ENCODE results near the gene COL9A3.

The COL9A3 gene

DNA sequence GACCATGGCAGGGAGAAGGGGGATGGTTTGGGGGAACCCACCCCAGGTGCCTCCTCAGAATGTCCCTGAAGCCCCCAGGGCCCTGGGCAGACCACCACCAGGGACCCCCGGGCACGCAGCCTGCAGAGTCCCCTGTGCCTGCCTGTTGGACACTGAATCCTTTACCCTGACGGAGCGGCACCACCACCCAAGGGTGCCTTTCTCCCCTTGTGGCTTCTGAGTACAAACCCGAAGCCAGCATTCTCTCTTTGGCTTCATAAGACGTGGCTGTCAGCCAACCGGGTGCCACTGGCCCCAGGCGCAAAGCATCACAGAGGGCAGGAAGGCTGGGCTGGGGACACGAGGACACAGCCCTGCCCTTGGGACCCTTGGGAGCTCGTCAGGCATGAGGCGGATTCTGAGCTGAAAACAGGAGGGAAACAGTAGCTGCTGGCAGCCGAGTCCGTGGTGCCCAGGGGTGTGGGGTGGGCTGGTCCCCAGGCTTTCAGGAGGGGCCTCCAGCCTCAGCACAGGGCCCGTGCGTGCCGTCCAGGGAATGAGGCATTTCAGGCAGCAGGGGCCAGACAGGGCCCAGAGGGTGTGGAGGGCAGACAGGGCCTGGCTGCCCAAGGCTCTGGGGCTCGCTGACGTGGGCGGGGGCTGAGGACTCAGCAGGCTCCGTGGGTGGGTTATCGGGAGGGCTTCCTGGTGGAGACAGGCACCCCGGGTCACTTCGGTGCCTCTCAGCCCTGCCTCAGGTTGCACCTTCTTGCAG, 3.5 kb downstream of the COL9A3 start:
- no peak for DNase-seq
- in situ Hi-C loops (cut with MboI; ENCODE audit: low pct_unique_long_range_greater_than_20kb, low sequenced_read_pairs): no loop called here

DNA sequence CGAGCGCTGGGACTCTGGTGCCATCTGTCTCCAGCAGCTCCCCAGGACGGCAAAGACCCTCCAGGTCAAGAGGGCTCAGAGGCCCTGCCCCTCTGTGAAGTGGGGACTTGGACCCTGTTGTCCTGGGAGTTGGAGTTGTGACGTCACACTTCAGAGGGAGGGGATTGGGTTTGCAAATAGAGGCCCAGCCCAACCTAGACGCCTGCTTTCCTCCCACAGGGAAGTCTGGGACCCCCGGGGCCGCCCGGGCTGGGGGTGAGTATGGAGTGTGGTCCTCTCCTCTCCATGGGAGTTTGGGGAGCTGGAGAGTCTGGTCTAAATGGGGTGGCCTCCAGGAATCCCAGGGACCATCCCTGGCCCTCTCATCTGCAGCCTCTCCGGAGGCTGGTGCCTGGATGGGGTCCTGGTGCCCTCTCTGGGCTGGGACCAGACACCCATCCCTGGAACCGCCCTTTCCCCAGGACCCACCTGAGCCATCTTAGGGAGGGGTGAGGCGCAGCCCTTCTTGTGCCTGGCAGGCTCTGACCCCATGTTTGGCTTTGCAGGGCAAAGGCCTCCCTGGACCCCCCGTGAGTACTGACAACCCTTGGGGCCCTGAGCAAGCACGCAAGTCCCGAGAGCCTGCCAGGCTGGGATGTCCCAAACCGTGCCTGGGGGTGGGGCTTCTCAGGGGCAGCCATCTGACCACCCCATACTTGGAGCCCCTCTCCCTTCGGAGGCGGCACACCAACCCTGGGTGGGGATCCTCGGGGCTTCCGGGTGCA, 4.3 kb downstream of the COL9A3 start:
- no peak for DNase-seq
- in situ Hi-C loops (cut with MboI; ENCODE audit: low pct_unique_long_range_greater_than_20kb, low sequenced_read_pairs): no loop called here

DNA sequence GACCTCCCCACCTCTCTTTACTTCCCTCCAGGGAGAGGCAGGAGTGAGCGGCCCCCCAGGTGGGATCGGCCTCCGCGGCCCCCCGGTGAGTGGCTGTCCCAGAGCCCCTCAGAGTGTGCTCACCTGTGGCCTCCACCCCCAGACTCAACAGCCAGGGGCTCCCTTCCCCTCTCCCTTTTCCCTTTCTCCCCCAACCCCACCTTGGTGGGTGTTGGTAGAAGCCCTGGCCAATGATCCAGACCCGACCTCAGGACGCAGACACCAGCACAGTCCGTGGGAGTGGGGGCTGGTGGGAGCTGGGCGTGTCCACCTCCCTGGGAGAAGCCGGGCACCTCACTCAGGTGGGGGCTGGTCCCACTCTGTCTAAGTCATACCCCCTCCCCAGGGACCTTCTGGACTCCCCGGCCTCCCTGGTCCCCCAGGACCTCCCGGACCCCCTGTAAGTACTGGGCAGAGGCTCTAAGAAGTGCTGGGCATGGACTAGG, 4.9 kb downstream of the COL9A3 start:
- no peak for DNase-seq
- in situ Hi-C loops (cut with MboI; ENCODE audit: low pct_unique_long_range_greater_than_20kb, low sequenced_read_pairs): no loop called here

DNA sequence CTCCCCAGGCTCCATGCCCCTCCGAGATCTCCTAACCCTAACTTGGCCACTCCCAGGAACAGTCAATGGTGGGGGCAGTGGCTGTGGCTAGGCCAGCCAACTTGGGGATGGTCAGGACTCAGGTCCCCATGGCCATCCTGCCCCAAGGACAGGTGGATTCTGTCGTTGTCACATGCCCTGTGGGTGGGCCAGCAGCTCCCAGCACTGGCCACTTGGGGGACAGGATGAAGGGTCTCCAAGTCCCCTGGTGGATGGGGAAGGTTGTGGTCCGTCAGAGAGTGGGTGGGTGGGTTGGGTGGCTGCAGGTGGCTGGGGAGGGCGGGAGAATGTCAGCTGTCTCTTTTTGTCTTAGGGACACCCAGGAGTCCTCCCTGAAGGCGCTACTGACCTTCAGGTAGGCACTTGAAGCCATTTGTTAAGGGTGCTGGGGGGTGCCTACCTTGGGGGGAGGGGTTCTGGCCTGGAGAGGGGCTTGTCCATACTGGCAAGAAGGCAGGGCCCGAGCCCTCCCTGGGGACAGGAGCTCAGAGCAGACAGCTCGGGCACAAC, 5.5 kb downstream of the COL9A3 start:
- in situ Hi-C loops (cut with MboI; ENCODE audit: low pct_unique_long_range_greater_than_20kb, low sequenced_read_pairs): no loop called here
- no peak for DNase-seq

DNA sequence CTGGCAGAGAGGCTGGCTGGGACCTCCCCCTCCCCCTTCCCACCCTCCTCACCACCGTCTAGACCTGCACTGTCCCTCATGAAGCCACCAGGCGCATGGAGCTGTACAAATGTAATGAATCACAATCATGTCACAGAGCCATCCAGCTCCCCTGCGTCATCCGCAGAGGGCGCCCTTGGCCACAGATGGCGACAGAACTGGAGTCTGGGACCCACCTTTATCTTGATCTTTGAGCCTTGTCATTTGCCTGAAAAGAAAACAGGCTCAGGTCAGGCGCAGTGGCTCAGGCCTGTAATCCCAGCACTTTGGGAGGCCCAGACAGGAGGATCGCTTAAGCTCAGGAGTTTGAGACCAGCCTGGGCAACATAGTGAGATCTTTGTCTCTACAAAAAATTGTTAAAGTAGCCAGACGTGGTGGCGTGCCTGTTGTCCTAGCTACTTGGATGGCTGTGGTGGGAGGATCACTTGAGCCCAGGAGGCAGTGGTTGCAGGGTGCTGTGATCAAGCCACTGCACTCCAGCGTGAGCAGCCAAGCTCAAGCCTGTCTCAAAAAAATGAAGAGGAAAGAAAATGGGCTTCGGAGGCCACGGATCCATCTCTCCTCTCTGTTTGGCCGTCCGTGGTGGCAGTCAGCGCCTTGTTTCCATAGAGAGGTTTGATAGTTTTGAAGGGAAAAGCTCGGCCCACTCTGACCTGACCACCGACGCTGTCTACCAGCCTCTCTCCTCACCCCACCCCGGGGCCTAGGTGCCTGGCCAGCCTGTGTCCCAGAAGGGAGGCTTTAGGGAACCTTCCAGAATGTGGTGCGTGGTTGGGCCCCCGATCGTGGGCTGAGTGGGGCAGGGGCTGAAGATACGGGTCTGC, 6.2 kb downstream of the COL9A3 start:
- in situ Hi-C loops (cut with MboI; ENCODE audit: low pct_unique_long_range_greater_than_20kb, low sequenced_read_pairs): no loop called here

DNA sequence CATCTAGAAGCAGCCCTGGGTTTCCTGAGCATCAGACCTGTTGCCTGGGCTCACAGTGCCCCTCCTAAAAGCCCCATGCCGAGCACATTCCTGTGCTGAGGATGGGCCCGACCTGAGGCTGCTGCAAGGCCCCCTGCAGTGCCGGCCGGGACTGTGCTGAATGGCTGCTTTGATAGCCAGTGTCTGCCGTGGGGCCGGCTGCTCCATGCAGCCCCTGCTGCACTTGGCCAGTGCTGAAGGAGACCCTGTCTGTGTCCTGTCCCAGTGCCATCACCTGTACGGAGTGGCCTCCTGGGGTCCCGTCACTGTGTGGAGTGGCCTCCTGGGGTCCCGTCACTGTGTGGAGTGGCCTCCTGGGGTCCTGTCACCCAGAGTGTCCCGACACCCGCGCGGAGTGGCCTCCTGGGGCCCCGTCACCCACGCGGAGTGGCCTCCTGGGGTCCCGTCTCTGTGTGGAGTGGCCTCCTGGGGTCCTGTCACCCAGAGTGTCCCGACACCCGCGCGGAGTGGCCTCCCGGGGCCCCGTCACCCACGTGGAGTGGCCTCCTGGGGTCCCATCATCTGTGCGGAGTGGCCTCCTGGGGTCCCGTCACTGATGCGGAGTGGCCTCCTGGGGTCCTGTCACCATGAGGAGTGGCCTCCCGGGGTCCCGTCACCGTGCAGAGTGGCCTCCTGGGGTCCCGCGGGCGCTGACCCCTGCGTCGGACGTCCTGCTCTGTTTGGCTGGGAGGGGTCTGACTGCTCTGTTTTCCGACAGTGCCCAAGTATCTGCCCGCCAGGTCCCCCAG, 7.0 kb downstream of the COL9A3 start:
- no peak for DNase-seq
- in situ Hi-C loops (cut with MboI; ENCODE audit: low pct_unique_long_range_greater_than_20kb, low sequenced_read_pairs): no loop called here

More for the DNA sequence above, 6.2 kb downstream of the COL9A3 start:
- peak; percentile 88 for DNase-seq

DNA sequence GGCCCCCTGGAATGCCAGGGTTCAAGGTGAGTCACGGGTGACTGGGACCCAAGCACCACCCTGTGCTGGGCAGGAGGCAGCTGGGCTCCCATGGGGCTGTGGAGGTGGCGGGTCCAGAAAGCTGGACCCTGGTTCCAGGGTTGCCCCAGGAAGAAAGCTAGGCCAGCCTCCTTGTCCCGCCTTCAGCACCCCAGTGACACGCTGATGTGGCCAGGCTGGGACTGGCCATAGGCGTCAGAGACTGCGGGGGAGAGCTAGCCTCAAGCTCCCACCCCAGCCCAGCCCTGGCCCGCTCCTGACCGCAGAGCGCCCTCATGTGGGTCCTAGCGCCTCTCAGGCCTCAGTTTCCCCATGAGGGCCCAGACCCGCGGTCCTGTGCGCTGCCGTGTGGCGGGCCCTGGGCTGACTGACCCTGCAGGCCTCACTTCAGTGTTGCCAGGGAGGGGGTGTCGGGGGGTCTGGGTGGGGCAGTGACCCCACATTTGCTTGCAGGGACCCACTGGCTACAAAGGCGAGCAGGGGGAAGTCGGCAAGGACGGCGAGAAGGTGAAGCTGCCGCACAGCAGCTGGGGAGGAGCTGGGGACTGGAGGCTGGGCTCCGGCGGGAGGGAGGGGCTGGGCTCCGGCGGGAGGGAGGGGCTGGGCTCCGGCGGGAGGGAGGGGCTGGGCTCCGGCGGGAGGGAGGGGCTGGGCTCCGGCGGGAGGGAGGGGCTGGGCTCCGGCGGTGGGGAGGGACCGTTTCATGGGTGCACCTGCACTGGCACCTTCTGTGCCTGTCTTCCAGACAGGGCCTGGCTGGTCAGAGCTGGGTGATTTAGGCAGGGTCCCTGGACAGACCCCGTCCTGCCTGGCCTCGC, 7.9 kb downstream of the COL9A3 start:
- in situ Hi-C loops (cut with MboI; ENCODE audit: low pct_unique_long_range_greater_than_20kb, low sequenced_read_pairs): no loop called here
- DNase-seq: peak; percentile 40

DNA sequence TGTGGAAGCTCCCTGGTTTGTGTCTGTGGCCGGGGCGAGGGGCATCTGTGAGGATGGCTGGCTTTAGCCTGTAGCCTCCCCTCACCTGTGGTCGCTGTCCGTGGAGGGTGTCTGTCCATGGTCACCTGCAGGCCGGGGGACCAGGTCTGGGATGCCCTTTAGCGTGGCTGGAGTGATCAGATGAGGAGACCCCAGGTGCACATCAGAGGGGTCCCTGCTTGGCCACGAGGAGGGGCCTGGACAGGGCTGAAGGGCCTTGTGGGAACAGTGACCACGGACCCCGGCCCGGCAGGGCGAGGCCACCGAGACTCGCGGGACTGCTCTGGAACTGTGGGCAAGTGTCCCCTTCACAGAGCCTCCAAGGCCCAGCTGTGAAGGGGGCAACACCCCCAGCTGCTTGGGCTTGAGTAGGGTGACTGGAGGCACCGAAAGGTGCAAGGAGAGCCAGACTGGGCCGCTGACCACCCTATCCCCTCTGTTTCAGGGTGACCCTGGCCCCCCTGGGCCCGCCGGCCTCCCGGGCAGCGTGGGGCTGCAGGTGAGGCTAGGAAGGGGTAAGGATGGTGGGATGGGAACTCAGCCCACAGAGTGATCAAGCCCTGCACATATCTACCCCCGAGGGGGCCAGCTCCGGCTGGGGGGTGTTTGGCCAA, 8.6 kb downstream of the COL9A3 start:
- no peak for DNase-seq
- in situ Hi-C loops (cut with MboI; ENCODE audit: low pct_unique_long_range_greater_than_20kb, low sequenced_read_pairs): no loop called here

DNA sequence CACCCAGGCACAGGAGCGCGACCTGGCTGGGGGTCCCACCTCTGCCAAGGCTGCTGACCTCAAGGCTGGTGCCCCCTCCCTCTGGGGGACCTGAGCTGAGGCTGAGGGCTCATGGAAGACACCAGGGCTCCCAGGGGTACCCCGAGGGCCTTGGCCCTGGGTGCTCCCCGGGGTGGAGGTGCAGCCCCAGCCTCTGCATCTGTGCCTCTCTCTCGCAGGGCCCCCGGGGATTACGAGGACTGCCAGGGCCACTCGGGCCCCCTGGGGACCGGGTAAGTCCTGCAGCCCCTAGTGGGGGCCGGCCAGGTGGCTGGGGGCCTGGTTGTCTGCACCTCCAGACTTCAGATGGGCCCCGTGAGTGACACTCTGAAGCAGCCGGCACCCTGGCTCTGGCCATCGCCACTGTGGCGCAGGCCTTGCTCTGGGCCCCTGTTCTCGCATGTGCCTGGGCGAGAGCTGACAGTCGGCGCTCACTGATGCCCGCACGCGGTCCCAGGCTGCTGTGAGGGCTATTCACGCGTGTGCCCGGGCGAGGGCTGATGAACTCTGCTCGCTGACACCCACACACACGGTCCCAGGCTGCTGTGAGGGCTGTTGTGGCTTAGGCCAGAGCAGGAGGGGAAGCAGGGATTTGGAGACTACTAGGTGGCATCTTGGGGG, 9.3 kb downstream of the COL9A3 start:
- DNase-seq: no peak
- in situ Hi-C loops (cut with MboI; ENCODE audit: low pct_unique_long_range_greater_than_20kb, low sequenced_read_pairs): no loop called here

DNA sequence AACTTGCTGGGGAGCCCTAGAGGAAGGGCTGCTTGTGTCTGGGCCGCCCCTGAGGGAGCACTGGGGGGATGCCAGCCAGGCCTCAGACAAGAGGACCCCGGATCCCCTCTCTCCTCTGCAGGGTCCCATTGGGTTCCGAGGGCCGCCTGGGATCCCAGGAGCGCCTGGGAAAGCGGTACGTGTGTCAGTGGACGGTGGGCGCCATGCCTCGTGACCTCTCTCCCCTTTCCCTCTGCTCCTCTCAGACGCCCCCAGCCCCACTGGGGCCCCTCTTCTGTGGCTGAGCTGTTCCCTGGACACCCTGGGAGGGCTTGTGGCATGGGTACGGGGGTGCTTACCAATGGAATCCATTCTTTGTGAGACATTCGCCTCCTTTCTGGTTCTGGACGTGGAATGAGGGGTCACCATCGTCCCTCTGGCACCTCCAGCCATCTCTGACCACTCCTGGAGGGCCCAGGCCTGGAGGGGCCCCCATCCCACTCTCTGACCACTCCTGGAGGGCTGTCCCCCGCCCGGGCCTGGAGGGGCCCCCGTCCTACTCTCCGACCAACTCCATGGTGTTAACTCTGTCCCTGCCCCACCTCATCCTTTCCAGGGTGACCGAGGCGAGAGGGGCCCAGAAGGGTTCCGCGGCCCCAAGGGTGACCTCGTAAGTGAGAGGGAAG, 9.9 kb downstream of the COL9A3 start:
- in situ Hi-C loops (cut with MboI; ENCODE audit: low pct_unique_long_range_greater_than_20kb, low sequenced_read_pairs): no loop called here
- DNase-seq: no peak

DNA sequence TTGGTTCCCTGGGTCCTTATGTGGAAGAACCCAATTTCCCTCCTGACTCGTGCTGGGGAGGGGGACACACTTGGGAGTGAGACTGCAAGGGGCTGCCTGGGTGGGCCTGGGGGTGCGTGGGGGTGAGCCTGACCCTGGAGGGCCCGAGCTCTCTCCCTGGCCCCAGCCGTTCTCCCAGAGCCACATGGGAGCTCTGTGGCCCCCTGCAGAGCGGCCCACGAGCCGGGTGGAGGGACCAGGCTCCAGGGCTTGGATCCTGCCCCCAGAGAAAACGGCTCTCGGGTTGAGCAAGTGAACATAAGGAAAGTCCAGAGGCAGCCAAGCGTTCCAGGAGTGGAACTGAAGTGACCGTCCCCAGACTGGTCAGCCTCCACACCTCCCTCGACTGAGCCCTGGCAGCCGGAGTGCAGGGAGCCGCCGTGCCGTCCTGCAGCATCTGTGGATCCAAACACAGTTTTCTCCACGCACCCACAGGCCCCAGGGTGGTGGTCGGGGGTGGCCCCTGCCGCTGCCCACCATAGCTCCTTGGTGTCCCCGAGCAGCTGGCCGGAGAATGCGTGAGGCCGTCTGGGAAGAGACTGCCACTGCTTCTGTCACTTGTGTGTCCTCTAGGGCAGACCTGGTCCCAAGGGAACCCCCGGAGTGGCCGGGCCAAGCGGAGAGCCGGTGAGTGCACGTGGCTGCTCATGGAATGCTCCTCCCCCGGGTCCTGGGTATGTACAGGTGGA, 10.6 kb downstream of the COL9A3 start:
- in situ Hi-C loops (cut with MboI; ENCODE audit: low pct_unique_long_range_greater_than_20kb, low sequenced_read_pairs): no loop called here
- DNase-seq: no peak

DNA sequence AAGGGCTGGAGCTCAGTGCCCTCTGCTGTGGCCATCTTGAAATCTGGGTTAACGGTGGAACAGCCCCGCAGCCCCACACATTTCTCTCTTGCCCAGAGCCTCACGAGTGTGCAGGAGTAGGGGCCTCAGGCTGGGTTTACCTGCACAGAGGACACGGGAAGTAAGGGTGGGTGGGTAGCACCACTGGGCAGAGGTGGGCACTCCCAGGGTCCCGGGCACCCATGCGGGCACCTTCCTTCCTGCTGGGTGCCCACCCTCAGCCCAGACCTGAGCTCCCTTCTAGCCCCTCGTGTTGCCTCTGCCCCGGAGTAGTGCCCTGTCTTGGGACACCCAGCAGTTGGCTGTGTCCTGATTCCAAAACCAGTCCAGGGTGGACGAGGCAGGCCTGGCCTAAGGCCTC, 11.2 kb downstream of the COL9A3 start:
- no peak for DNase-seq
- in situ Hi-C loops (cut with MboI; ENCODE audit: low pct_unique_long_range_greater_than_20kb, low sequenced_read_pairs): no loop called here

DNA sequence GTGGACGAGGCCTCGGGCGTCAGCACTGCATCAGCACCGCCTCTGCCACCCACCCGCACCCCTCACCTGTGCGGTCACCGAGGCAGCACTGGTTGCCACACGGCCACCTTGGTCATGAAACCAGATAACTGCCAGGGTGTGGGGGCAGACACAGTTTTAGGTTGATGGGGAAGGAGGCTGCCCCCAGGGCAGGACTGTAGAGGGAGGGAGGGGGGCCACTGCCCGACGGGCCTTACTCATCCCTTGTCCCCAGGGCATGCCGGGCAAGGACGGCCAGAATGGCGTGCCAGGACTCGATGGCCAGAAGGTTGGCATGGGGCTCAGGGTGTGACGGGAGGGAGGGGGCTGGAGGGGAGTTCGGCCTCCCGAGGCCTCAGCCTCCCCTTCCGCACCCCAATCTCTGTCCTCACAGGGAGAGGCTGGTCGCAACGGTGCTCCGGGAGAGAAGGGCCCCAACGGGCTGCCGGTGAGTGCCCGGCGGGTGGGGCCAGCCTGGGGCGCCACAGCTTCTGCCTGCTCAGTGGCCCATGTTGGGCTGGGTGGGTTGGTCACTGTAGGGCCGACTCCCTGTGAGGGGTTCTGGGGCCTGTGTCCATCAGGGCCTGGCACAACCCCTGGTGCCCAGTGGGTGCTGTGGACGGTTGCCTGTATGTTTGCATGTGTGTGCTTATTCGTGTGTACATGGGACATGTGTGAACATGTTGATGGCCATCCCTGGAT, 11.8 kb downstream of the COL9A3 start:
- DNase-seq: no peak
- in situ Hi-C loops (cut with MboI; ENCODE audit: low pct_unique_long_range_greater_than_20kb, low sequenced_read_pairs): no loop called here

DNA sequence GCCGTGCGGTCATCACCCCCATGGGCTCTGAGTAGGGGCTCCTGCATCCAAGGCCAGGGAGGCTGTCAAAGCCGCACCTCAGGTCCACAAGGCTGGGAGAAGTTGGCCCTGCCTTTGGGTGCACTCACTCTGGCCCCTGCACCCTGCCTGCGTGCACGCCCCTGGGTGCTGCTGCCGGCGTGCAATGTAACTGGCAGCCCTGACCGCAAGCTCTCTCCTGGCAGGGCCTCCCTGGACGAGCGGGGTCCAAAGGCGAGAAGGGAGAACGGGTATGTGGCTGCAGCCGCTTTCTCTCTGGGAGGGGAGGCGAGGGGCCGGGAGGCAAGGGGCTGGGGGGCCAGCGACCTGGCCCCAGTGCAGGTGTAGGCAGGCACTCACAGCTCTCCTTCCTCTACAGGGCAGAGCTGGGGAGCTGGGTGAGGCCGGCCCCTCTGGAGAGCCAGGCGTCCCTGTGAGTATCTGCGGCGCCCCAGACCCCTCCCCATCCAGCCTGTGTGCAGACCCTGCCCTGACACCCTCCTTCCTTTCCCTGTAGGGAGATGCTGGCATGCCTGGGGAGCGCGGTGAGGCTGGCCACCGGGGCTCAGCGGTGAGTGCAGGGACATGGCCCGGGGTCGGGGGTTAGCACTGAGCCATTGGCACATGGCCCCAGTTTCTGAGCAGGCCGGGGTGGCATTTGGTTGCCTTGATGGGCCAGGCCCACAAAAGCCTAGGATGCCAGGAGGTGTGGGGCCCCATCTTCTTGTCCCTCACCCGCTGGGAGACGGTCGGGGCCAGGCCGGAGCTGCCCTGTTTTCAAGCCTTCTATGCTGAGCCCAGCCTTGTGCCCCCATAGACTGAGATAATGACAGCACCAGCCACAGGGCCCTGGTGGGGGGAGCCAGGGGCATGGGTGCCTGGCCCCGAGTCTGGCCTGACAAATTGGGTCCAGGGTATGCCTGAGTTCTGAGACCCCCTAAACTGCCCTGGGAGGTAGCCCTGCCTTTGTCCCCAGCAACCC, 12.7 kb downstream of the COL9A3 start:
- no peak for DNase-seq
- in situ Hi-C loops (cut with MboI; ENCODE audit: low pct_unique_long_range_greater_than_20kb, low sequenced_read_pairs): no loop called here

Data from KBM-7 (cell line).